ENCODE measurements around the gene KSR1.

GRCh38 chr17:27625856-27626255 is 169.6 kb downstream of the KSR1 start:
- no peak for TF ChIP-seq CTCF (IDR thresholded peaks at IDR 0.05)
- TF ChIP-seq POLR2A (IDR thresholded peaks at IDR 0.05) = no peak
